ENCODE measurements around the gene DDX25.

DDX25 gene

GRCh38 chr11:125971618-125972017, 67.3 kb downstream of the DDX25 start:
- TF ChIP-seq, protein P1, sequence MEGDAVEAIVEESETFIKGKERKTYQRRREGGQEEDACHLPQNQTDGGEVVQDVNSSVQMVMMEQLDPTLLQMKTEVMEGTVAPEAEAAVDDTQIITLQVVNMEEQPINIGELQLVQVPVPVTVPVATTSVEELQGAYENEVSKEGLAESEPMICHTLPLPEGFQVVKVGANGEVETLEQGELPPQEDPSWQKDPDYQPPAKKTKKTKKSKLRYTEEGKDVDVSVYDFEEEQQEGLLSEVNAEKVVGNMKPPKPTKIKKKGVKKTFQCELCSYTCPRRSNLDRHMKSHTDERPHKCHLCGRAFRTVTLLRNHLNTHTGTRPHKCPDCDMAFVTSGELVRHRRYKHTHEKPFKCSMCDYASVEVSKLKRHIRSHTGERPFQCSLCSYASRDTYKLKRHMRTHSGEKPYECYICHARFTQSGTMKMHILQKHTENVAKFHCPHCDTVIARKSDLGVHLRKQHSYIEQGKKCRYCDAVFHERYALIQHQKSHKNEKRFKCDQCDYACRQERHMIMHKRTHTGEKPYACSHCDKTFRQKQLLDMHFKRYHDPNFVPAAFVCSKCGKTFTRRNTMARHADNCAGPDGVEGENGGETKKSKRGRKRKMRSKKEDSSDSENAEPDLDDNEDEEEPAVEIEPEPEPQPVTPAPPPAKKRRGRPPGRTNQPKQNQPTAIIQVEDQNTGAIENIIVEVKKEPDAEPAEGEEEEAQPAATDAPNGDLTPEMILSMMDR (IDR thresholded peaks at IDR 0.05) = no peak

GRCh38 chr11:125974284-125974683, 70.0 kb downstream of the DDX25 start:
- TF ChIP-seq, protein P1 (IDR thresholded peaks at IDR 0.05) = no peak

DNA sequence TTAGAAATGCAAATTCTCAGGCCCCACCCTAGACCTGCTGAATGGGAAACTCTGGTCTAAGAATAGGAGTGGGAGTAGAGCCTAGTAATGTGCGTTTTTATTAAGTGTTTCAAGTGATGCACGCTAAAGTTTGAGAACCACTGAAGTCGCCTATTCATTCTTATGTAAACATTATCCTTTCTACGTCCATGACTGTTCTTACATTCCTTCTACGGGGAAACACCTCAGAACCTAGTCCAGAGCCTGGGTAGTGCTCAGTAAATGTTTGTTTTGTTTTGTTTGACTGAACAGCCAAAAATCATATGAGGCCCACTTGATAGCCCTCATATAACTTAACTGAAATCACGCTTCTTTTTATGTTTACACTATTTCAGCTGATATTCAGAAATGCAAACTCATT, 71.3 kb downstream of the DDX25 start:
- TF ChIP-seq, protein P1 (IDR thresholded peaks at IDR 0.05) = no peak

GRCh38 chr11:125976156-125976555, 71.8 kb downstream of the DDX25 start:
- TF ChIP-seq, protein P1 (IDR thresholded peaks at IDR 0.05) = no peak

DNA sequence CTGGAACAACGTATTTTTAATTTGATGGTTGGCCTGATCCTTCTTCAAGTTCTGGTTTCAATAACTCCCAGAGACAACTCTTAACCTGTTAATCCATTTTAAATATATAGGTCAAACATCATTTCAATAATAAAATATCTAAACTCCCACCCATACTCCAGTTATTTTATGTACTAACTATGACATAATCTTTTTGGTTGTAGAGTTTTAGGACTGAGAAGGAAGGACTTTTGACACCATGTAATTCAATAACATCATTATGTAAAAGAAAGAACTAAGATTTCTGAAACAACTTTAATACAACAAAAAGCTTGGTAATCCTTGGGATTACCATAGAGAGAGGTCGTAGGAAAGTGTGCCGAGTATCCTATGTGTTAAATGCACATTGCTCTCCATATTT, 73.0 kb downstream of the DDX25 start:
- TF ChIP-seq, protein P1 (IDR thresholded peaks at IDR 0.05) = no peak

- TF ChIP-seq, protein P1 (IDR thresholded peaks at IDR 0.05) = no peak
These were observed 73.9 kb downstream of the DDX25 start for GRCh38 chr11:125978181-125978716.

All from LNCAP (cell line).